Activated naive CD4-positive, alpha-beta T cell (primary cell): ENCODE results near the gene MICAL2.

Experiments used
- DNase-seq, 4 experiments: peaks; one replicate each; lab custom pipeline; 2025; lab: John Stamatoyannopoulos, UW

MICAL2 gene

GRCh38 chr11:12156301-12157140 lies 46.1 kb downstream of the MICAL2 start:
- DNase-seq: no peak

- DNase-seq: no peak
These were observed 46.9 kb downstream of the MICAL2 start for GRCh38 chr11:12157241-12157661.

GRCh38 chr11:12158909-12159308 lies 48.5 kb downstream of the MICAL2 start:
- no peak for DNase-seq

DNA sequence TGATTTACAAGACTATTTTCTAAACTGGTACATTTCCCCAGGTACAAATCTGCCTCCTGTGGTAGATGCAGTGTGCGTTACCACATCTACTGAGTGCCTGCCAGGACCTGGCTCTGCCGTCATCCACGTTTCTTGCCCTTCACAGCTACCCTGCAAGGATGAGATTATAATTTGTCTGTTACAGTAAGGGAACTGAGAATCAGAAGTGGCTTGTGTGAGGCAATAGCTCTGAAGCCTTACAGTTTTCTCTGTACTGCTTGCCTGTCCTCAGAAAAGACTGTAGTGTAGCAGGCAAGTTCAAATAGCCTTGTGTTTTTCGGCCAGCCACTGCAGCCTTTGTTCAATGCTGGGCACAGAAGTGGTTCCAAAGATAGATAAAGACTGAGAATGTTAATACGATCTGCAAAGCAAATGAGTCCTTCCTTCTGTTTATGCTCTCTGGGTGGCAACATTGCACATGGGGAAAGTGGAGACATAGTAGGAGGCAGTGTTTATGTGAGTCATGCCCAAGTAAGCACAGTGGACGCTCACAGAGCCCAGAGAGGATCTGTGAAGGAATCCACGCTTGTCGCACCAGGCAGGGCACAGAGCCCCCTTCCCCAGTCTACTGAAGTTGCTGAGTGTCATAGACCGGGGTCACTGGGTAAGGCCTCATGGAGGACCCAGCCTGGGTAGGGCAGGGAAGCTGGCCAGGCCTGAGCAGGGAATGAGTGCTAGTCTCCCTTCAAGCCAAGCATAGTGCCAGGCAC lies 49.1 kb downstream of the MICAL2 start:
- DNase-seq: no peak

- DNase-seq: no peak
These were observed 49.8 kb downstream of the MICAL2 start for GRCh38 chr11:12160231-12160630.

DNA sequence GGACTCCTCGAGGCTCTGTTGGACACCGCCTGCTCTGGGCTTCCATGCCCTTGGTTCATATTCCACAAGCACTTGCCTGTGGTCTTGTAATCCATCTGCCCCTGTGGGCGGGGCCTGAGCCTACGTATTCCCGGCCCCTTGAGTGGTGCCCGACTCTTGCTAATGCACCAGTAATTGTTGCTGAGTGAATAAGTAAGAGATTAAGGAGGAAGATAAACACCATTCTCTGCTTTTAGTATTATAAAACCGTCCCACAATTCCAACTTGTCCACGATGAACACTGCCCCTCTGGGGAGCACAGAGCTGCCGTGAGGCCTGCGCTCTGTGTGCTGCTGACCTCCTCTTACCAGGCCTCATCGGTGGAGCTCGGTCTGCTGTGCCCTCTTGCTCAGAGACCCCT lies 50.3 kb downstream of the MICAL2 start:
- DNase-seq: no peak

- DNase-seq: no peak
These were observed 50.7 kb downstream of the MICAL2 start for GRCh38 chr11:12161137-12161536.

DNA sequence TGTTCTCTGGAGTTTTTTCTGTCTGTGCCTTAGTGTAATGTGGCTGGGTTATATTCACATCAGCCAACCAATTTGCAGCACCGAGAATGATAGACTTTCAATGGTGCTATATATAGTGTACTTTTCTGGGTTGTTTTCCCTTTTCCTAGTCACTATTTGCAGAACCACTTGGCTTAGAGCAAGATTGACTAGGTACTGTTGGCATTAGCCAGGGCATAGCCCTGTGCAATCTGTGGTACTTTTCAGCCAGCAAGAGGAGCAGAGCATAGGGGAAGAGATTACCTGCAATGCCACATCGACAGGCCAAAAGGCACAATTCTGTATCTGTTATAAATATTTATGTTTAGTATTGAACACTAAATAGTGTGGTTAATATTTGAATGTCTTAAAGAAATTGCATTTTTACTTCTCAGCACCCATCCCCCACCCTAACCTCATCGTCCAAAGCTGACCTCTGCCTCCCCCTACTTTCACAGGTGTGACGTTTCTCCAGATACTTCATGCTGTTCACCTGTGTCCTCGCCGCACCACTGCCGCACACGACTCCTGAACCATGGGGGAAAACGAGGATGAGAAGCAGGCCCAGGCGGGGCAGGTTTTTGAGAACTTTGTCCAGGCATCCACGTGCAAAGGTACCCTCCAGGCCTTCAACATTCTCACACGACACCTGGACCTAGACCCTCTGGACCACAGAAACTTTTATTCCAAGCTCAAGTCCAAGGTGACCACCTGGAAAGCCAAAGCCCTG lies 51.4 kb downstream of the MICAL2 start:
- no peak for DNase-seq

DNA sequence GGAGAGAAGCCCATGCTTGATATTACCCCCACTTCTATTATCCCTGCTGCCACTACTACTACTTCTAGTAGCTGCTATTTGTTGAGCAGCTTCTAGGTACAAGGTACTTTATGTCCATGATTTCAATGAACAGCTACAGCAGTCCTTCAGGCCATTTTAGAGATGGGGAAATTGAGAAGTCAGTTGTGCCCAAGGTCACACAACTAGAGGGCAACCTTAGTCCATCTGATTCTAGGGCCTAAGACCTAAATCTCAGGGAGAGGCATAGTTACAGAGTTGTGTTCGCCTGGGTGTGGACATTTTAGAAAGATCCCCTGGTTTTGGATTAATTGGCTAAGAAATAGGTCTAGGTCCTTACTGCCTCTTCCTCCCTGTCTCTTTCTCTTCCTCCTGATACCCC lies 52.3 kb downstream of the MICAL2 start:
- no peak for DNase-seq

DNA sequence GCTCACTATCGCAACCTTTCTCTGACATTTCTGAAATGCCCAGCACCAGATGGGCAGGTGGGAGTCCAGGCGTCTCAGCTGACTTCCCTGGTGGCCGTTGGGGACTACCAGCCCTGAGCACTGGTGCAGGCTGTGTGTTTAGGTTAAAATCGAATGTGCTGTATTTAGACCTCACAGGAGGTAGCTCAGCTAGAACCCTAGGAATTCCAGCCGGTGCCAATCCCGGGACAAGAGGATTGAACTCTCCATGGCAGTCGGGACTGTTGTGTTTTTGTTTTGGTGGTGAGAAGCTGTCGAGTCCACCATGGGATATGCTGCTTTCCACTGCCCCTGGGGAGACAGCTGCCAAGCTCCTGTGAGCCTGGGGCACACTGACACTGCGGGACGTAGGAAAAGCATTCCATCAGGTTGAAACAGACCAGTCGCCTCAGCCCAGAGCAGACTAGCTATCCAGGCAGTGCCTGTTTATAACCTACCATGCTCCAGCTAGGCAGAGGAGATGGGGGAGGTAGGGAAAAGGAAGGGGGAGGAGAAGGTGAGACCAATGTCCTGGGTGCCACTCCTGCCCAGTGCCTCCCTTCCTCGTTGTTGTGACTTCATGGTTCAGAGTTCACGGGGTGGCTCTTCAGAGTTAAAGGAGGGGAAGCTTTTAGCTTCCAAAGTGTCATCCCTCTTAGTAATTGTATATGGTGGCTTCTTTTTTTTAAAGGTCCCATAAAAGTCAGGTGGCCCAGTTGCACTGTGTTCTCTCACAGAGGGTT lies 53.0 kb downstream of the MICAL2 start:
- DNase-seq: no peak

DNA sequence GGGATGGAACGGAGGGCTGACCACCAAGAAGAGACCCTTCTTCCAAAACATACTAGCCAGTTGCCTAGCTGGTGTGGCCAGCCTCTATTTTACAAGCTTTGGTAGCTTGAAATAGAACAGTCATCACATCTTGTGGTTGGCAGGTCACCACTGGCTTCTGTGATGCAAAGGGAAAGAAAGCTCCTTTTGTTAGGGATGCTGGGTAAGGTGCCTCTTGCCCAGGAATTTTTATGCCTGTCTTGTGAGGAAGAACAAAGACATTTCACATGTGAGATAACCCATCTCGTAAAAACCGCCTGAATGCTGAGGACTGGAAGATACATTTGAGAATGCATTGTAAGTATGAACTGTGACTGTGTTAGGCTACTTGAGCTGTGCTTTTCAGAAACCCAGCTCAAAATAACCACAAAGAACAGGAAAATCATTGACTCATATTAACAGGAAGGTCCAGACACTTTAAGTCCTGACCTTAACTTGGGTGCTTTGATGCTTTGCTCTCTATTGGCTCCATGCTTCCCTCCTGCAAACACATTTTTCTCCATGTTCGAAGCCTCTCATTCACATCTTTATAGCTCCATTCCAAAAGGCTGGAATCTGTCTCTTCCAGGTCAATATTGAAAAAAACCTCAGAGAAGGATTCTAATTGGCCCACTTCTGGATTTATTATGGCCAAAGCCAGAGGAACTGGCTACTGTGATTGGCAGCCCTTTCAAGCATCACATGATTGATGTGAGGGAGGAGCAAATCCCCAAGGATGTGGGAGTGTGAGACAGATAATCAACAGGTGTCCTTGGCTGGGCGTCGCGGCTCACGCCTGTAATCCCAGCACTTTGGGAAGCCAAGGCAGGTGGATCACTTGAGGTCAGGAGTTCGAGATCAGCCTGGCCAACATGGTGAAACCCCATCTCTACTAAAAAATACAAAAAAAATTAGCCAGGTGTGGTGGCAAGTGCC lies 53.9 kb downstream of the MICAL2 start:
- DNase-seq: no peak

DNA sequence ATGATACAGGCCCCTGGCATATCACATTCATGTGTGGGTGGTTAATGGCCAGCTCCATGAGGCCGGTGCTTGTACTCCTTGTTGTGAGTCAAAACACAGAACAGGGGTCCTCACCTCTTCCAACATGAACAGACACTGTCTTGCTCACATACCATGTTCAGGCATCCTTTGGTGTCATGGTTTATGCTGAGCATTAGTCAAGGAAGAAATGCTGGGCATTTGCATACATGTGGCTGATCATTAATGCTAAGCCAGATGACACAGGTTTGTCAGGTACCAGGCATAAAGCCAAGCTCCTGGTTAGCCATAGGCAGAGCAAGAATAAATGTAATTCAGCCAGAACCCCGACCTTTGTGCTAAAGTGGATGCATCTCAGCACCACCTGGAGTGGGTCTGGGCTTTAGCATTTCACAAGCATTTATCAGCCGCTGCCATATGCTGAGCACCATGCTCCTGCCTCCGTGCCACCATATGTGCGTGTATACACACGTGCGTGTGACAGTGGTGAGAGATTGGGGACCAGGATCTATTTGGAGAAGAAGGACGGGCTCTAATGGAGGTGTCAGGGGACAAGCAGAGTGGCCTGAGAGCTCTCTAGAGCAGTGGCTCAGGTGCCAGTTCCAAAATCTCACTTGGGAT lies 55.0 kb downstream of the MICAL2 start:
- DNase-seq: no peak

DNA sequence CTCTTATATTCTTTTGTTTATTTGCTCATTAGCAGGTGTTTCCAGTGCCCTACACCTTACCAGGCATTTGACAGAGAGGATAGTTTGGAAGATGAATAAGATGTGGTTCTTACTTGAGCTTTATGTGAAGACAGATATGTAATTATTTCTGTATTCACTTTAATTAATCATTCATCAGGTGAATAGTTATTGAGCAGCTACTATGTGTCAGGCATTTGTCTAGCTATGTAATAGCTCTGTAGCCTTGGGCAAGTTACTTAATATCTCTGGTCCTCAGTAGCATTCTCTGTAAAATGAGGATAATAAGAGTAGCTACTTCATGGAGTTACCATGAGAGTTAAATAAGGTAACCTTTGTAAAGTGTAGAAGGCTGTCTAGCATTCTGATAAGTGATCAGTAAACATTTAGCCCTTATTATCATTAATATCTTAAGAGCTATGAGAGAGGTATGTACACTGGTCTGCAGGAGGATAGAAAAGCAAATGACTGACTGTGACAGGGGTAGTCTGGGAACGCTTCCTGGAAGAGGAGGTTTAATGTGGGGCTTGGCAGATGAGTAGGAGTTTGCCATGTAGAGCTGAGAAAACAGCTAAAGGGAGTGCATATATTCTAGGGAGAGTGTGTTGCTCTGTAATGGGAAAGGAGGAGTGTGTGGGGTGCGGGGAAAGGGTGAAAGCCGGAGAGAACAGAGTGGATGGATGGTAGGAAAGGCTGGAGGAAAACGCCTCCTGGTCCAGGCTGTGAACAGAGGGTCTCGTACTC lies 56.1 kb downstream of the MICAL2 start:
- no peak for DNase-seq

GRCh38 chr11:12167061-12168000 lies 56.9 kb downstream of the MICAL2 start:
- no peak for DNase-seq

DNA sequence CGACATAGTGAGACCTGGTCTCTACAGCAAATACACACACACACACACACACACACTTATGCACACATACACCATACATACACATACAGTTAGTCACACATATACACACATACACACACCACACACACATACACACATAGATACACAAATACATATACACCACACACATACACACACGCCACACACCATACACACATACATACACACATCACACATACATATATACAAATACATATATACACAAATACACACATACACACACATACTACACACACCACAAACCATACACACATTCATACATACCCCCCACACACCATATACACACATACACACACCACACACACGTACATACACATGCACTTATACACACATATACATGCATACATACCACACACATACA lies 57.7 kb downstream of the MICAL2 start:
- no peak for DNase-seq

DNA sequence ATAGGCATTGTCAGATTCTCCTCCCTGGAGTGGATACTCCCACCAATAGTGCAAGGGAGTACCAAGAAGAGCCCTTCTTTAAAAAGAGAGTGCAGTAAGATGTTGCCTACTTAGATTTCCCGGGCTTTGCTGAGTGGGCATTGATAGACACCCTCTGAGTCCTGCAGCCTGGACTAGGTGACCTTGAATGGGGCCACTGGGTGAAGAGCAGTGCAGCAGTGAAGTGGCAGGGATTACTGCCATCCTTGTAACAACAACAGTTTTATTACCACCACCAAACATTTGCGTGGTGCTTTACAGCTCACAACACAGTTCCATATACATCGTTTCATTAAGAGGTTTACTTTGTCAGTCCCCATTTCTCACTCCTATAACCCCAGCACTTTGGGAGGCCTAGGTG lies 59.4 kb downstream of the MICAL2 start:
- DNase-seq: no peak

DNA sequence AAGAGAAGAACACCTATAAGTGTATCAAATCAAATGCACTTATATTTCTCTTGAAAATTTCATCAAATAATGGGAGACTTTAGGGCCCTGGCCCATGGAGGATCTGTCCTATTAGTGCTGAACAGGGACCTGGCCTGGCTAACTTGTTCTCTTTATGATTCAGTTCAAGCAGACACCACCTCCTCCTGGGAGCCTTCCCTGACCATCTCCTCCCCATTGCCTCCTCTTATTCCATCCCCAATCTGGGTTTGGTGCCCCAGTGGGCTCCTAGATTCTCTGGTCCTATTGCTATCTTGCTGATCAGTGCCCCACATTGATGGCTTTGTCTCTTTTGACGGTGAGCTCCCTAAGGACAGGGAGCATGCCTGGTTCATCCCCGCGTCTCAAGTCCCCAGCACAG lies 60.1 kb downstream of the MICAL2 start:
- DNase-seq: no peak

DNA sequence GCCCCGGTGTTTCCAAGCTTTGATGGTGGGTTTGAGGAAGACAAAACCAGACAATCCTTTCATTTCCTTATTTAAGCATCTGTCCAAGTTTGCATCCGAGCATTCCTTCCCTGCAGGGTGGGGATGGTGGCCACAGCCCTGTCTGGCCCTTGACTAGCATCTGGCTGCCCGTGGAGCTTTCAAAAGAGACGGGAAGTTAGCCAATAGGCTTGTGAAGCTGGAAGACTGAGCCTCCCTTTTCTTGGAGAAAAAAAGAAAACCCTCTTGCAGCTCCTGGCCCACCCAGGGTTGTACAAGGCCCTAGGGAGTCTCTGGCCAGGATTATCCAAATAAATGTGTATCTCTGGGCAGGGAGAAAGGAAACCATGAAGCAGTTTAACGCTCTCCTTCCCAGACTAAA lies 60.6 kb downstream of the MICAL2 start:
- no peak for DNase-seq
